ENCODE measurements around the gene PSMG4.

GRCh38 chr6:3270258-3270657, 11.5 kb downstream of the PSMG4 start:
- TF ChIP-seq CTCF (IDR thresholded peaks at IDR 0.05; ENCODE audit: insufficient read depth, low read length, poor library complexity, severe bottlenecking): no peak
- TF ChIP-seq EZH2phosphoT487 (conservative IDR thresholded peaks at IDR 0.05; ENCODE audit: low read length): no peak
